Testis (tissue), 2 donors: ENCODE results near the gene ZNF32.

Source experiments
- CTCF ChIP-seq, 3 experiments: fragments of 450-650 bp in 2 of 3; fragments of 200-600 bp in 1 of 3; sonication (generic) in 1 of 3; IDR thresholded peaks; one replicate each; pipeline ENCODE4 v1.5.1; 2016 to 2019; ENCODE audit warnings: antibody characterized with exemption in 3 of 3, mild to moderate bottlenecking in 2 of 3, moderate library complexity in 1 of 3
- POLR2A ChIP-seq: fragments of 450-650 bp; IDR thresholded peaks from one replicate; pipeline ENCODE4 v1.6.1; 2017; ENCODE audit warnings: antibody characterized with exemption, mild to moderate bottlenecking, moderate library complexity

DNA sequence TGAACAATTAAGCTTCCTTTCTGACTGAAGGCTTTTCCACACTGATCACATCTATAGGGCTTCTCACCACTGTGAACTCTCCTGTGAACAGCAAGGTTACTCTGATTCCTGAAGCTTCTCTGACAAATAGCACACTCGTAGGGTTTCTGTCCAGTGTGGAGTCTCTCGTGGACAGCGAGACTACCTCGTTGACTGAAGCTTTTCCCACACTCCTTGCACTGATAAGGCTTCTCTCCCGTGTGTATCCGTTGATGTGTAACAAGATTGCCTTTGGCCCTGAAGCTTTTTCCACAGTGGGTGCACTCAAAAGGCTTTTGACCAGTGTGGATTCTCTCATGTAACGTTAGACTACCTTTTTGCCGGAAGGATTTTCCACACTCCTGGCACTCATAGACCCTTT, 4.4 kb downstream of the ZNF32 start:
- TF ChIP-seq CTCF (IDR thresholded peaks at IDR 0.05) (no peak), POLR2A (no peak)
